ENCODE data around the gene MRPL54. TPM values are rescaled to one million over a fixed set of nuclear protein-coding genes. Genes with fewer than 3 reads are reported as not detected.

MRPL54 gene
- total and polyA plus RNA-seq, 11 donors = 58.9 to 153 (median 69.2) TPM

DNA sequence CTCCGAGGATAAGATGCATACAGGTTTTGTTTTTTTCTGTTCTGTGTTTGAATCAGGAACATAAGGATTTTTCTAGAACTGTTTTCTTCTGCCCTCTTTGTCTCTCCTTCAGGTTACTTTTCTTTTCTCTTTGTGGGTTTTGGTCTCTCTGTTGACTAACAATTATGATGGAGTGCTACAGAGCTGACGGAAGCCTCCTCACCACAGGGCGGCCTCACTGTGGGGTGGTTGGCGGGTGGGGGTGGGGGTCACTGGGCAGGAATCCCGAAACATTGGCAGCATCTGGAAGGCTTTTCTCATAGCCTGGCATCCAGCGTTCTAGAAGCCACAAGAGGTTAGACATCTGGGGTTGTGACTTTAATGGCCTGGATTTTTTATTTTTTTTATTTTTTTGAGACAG is 35.7 kb downstream of the MRPL54 start:
- peaks cover 0 to 14% (median 8%) of the 10 kb centered on the region in 12 donors for H3K9me3 ChIP-seq
- ATAC-seq = no peak
- no peak for TF ChIP-seq POLR2A (IDR thresholded peaks at IDR 0.05)
- TF ChIP-seq, protein P1, sequence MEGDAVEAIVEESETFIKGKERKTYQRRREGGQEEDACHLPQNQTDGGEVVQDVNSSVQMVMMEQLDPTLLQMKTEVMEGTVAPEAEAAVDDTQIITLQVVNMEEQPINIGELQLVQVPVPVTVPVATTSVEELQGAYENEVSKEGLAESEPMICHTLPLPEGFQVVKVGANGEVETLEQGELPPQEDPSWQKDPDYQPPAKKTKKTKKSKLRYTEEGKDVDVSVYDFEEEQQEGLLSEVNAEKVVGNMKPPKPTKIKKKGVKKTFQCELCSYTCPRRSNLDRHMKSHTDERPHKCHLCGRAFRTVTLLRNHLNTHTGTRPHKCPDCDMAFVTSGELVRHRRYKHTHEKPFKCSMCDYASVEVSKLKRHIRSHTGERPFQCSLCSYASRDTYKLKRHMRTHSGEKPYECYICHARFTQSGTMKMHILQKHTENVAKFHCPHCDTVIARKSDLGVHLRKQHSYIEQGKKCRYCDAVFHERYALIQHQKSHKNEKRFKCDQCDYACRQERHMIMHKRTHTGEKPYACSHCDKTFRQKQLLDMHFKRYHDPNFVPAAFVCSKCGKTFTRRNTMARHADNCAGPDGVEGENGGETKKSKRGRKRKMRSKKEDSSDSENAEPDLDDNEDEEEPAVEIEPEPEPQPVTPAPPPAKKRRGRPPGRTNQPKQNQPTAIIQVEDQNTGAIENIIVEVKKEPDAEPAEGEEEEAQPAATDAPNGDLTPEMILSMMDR (IDR thresholded peaks at IDR 0.05) = no peak
- intact Hi-C loops (cut with DNase I) = no loop called here
- WGBS, 4 donors = 71 to 80% (median 72%) methylated on average over 6 of the region's 6 CpGs
- no peak overlapping the region for H3K4me3 ChIP-seq
- peaks cover 0 to 46% (median 24%) of the 10 kb centered on the region in 9 donors for H3K27me3 ChIP-seq
- no peak for DNase-seq
- H3K36me3 ChIP-seq = no peaks in the 10 kb centered on the region
- no peak overlapping the region for H3K27ac ChIP-seq
- peaks cover 0 to 14% (median 7%) of the 10 kb centered on the region in 12 donors for H3K4me1 ChIP-seq

DNA sequence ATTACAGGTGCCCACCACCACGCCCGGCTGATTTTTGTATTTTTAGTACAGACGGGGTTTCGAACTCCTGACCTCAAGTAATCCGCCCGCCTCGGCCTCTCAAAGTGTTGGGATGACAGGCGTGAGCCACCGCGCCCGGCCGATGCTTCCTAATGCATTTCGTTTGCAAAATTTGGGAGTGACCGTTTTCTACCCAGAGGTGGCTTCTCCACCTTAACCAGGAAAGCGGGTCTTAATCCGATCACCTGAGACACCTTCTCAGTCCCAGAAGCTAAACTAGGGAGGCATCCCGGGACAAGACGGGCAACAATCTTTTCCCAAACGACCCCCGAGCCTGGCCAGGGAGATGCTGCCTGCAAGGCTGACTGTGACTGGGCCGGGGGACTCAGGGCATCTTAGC is 38.5 kb downstream of the MRPL54 start:
- no peak for ATAC-seq
- intact Hi-C loops (cut with DNase I) = no loop called here
- Histone ChIP-seq H3K27ac (no peak overlapping the region), H3K27me3 (peaks cover 0 to 55% (median 24%) of the 10 kb centered on the region in 9 donors), H3K36me3 (no peaks in the 10 kb centered on the region), H3K4me1 (peaks cover 0 to 14% (median 7%) of the 10 kb centered on the region in 12 donors), H3K9me3 (peaks cover 0 to 14% (median 8%) of the 10 kb centered on the region in 12 donors), H3K4me3 (peak overlapping the region in 10 of 12 donors; percentile 11 to 47 (median 34))
- no peak for TF ChIP-seq POLR2A (IDR thresholded peaks at IDR 0.05)
- TF ChIP-seq, protein P1 (IDR thresholded peaks at IDR 0.05) = no peak
- WGBS, 4 donors = 36 to 47% (median 38%) methylated on average over 14 to 21 of the region's 21 CpGs
- DNase-seq = no peak

DNA sequence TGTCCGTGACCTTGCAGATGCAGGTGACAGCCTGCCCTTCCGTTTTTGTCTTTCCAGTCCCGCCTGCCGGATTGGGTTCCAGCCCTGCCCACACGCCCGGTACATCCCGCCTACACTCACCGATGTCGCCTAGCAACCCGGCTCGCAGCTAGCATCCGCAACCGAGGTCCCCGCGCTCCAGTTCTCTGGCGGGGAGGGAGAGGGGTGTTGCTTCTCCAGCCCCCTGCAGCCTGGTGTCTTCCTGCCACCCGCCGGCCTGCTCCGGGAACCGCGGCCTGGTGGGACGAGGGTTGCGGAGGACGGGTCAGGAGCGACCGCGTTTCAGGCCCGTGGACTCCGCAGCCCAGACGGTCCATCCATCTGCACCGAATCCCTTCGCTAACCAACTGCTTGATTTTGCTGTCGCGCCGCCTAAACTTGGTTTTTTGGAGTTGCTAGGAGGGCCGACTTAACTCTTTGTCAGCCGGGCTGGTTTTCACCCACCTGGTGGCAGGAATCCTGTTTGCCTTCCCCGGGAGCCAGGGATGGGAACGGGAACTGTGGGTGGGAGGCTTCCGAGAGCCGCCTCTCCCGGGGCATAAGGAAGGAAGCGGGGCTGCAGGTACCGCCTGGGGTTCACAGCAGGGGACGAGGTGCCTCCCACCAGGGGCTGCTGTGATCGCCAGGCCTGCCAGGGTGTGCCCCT is 39.1 kb downstream of the MRPL54 start:
- H3K4me3 ChIP-seq = peak overlapping the region in 11 of 12 donors; percentile 6 to 47 (median 31)
- no peaks in the 10 kb centered on the region for H3K36me3 ChIP-seq
- 2 to 4% (median 3%) methylated on average over 38 to 46 of the region's 46 CpGs for WGBS, 4 donors
- TF ChIP-seq, protein P1 (IDR thresholded peaks at IDR 0.05) = peak in 1 of 12 donors; percentile 21
- TF ChIP-seq POLR2A (IDR thresholded peaks at IDR 0.05) = no peak
- DNase-seq = peak; percentile 50 to 77 (median 55)
- ATAC-seq = peak in 3 of 4 donors; percentile 50 to 91 (median 69)
- H3K27ac ChIP-seq = peak overlapping the region in 1 of 12 donors; percentile 14
- peaks cover 0 to 8% (median 3%) of the 10 kb centered on the region in 12 donors for H3K9me3 ChIP-seq
- intact Hi-C loops (cut with DNase I) = no loop called here
- H3K4me1 ChIP-seq = peaks cover 0 to 14% (median 7%) of the 10 kb centered on the region in 12 donors
- peaks cover 0 to 55% (median 24%) of the 10 kb centered on the region in 9 donors for H3K27me3 ChIP-seq

DNA sequence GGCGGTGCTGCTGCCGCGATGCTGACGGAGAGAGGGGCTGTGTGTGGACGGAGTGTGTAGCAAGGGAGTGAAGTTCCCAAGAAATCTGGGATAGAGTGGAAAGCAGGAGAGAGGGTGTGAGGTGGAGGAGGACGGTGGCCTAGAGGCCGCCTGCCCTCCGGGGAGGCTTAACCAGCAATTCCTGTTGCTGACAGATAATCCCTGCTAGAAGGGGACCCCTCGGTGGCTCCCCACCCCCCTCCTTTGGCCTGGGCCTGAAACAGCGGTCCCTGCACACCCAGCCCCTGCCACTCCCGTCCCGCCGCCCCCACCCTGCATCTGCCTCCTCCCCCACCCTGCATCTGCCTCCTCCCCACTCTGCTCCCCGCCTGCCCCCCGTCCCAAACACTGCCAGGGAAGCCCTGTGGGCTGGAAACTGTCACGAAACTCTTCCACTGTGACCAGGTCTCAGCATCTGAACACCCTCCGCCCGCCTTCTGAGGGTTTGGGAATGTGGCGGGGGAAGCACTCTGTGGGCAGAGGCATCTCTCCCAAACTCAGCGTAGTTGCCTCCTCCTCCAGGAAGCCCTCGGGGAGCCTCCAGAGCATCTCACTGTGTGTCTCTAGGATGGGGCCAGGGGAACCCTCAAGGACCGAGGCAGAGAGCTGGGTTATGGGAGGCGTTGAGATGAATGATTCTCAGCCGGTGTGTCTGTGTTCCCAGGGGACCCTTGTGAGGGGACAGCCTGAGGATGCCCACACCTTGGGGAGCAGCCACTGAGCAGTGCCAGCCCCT is 40.8 kb downstream of the MRPL54 start:
- 83 to 88% (median 84%) methylated on average over 20 to 24 of the region's 24 CpGs for WGBS, 4 donors

More for the DNA sequence above, 40.8 kb downstream of the MRPL54 start:
- Histone ChIP-seq H3K4me1 (peaks cover 0 to 14% (median 7%) of the 10 kb centered on the region in 12 donors), H3K27ac (no peak overlapping the region), H3K27me3 (peaks cover 0 to 51% (median 24%) of the 10 kb centered on the region in 9 donors), H3K36me3 (no peaks in the 10 kb centered on the region), H3K9me3 (no peaks in the 10 kb centered on the region), H3K4me3 (no peak overlapping the region)
- TF ChIP-seq, protein P1 (IDR thresholded peaks at IDR 0.05) = no peak
- no peak for TF ChIP-seq POLR2A (IDR thresholded peaks at IDR 0.05)
- ATAC-seq = no peak
- intact Hi-C loops (cut with DNase I) = no loop called here
- DNase-seq = no peak

All from heart left ventricle (tissue), 16 donors.